T-helper 2 cell treated with Interferon-gamma antibody and Interleukin-4, amounts not matched to agents 100 ng/mL and 5 ng/mL, for 36 hours (primary cell): ENCODE results near the gene ZBTB17. TPM values are rescaled to one million over a fixed set of nuclear protein-coding genes. Genes with fewer than 3 reads are reported as not detected.
"Not testable (repeated sequence)": the region's sequence is repeated elsewhere in the genome, so short reads cannot be mapped to it uniquely, and the experiment has no call there.

Experiments
- intact Hi-C: fragments of 100-400 bp; cut with micrococcal nuclease; formaldehyde crosslinking; loops from one replicate; pipeline ENCODE4 v1.15.1; 2023
- total RNA-seq: library from RNA; stranded (reverse); gene quantifications from 2 replicates; pipeline ENCODE4 v1.2.3, GENCODE V29; 2022

ZBTB17 gene
- total RNA-seq, 1 donor from 2014 or later = 35.3 TPM

DNA sequence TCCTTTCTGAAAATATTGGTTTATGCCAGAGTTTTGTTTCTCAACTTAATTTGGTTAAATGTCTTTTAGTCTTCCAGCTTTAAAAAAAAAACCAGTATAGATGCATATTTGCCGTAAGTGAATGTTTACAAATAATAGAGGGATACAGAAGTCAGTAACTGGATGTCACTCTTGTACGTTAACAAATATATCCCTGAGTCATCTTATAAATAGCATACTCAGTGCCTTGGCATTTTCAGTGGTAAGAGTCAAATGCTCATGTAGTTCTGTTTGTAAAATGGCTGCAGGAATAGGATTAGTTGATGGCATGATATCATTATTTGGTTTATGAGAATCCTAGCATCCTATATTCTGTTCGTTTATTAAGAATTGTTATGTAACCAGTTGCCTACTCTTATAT lies 73.0 kb downstream of the ZBTB17 start:
- intact Hi-C loops = no loop called here

DNA sequence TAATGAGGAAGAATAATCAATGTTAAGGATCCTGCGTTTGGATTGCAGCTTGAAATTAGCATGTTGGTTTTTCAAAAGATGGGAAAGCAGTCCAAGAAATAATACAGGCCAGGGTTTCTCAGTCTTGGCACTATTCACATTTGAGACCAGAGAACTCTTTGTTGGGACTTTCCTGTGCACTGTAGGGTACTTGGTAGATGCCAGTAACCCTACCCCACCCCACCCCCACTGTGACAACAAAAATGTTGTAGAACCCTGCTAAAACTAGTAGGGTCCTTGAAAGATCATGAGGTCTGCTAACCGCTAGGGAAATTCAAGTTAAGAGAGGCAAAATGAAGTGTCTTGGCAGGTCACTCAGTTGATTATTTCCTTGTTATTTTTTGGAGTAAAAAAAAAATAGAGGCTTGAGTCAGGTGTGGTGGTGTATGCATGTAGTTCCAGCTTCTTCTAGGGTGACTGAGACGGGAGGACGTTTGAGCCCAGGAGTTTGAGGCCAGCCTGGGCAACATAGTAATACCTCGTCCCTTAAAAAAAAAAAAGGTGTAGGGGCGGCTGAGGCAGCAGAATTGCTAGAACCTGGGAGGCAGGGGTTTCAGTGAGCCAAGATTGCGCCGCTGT lies 75.1 kb downstream of the ZBTB17 start:
- intact Hi-C loops = no loop called here

DNA sequence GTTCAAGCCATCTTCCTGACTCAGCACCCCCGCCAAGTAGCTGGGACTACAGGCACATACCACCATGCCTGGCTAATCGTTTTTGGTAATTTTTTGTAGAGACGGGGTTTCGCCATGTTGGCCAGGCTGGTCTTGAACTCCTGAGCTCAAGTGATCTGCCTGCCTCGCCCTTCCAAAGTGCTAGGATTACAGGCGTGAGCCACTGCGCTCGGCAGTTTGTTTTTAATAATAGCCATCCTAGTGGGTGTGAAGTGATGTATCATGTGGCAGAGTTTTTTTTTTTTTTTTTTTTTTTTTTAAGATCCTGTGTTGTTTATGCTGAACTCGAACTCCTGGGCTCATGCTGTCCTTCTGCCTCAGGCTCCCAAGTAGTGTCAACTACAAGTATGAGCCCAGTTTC lies 76.6 kb downstream of the ZBTB17 start:
- intact Hi-C loops = no loop called here

DNA sequence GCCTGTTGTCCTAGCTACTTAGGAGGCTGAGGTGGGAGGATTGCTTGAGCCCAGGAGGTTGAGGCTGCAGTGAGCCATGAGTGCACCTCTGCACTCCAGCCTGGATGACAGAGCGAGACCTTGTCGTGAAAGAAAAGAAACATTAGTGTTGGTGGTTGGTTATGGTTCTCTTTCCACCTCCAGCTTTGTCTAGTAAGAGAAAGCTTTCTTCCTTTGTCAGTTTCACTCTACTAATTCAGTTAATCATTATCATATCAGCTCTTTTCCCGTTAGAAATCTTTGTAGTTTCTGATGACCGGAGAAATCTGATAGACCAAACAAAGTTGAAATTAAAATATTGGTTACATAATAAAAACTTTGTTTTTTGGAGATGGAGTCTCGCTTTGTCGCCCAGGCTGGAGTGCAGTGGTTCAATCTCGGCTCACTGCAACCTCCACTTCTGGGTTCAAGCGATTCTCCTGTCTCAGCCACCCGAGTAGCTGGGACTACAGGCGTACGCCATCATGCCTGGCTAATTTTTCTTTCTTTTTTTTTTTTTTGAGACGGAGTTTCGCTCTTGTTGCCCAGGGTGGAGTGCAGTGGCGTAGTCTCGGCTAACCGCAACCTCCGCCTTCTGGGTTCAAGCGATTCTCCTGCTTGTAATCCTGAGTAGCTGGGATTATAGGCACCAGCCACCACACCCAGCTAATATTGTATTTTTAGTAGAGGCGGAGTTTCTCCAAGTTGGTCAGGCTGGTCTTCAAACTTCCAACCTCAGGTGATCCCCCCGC lies 78.9 kb downstream of the ZBTB17 start:
- intact Hi-C loops = not testable (repeated sequence)

DNA sequence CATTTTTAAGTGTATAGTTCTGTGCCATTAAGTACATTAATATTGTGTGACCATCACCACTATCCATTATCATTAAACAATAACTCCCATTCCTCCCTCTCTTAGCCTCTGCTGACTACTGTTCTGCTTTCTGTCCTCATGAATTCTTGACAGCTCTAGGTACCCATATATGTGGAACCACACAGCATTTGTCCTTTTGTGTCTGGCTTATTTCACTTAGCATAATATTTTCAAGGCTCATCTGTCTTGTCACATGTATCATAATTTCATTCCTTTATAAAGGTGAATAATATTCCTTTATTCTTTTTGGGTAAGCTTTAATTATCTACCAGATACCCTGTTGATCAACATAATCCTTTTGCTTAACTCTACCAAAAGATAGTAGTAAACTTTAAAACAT lies 80.7 kb downstream of the ZBTB17 start:
- intact Hi-C loops = no loop called here

DNA sequence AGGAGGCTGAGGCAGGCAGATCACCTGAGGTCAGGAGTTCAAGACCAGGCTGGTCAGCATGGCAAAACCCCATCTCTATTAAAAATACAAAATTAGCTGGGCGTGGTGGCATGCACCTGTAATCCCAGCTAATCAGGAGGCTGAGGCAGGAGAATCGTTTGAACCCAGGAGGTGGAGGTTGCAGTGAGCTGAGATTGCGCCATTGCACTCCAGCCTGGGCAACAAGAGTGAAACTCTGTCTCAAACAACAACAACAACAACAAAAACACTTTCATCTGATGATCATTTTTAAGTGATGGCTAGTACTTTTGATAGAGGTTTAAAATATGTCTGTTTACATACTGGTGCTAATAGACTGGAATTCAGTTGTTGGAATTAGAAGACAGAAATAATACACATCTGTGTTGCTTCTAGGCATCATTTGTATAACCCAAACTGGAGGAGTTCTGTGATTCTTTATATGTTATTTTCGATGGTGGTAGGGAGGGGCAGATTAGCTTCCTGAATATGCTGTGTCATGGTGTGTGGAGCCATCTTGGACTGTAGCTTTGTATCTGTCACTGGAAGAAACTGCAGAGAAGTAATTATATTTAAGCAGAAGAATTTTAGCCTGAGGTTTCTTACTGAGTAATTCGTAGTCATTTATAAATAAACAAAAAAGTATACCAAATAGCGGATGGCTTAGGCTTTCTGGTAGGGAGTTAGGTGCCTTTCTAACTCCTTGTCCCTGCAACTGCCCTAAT lies 82.9 kb downstream of the ZBTB17 start:
- intact Hi-C loops = not testable (repeated sequence)

Other genes with a start within 250 kb of the ZBTB17 start
- gene SLC25A34, start 239.8 kb downstream of the ZBTB17 start, total RNA-seq = 2.1 and 2.5 TPM in 2 replicates
- gene TMEM82, start 233.6 kb downstream of the ZBTB17 start, total RNA-seq = not detected in 2 replicates
- gene FBLIM1, start 217.3 kb downstream of the ZBTB17 start, total RNA-seq = not detected in 2 replicates
- gene UQCRHL, start 168.5 kb downstream of the ZBTB17 start, total RNA-seq = 1.4 and 1.9 TPM in 2 replicates
- 63.0 and 64.1 TPM in 2 replicates for gene SPEN, start 128.4 kb downstream of the ZBTB17 start, total RNA-seq
- gene SRARP, start 28.1 kb upstream of the ZBTB17 start, total RNA-seq = not detected in 2 replicates
- gene HSPB7, start 41.9 kb upstream of the ZBTB17 start, total RNA-seq = not detected in 2 replicates
- gene CLCNKA, start 45.9 kb upstream of the ZBTB17 start, total RNA-seq = not detected in 2 replicates
- not detected in 2 replicates for gene CLCNKB, start 67.7 kb upstream of the ZBTB17 start, total RNA-seq
- gene FAM131C, start 97.5 kb upstream of the ZBTB17 start, total RNA-seq = 0.41 and 0.45 TPM in 2 replicates
- not detected in 2 replicates for gene EPHA2, start 180.0 kb upstream of the ZBTB17 start, total RNA-seq
- gene ARHGEF19, start 236.6 kb upstream of the ZBTB17 start, total RNA-seq = 9.5 and 10.1 TPM in 2 replicates